Glutamatergic neuron (in vitro differentiated cells): ENCODE results near the gene BANK1. TPM values are rescaled to one million over a fixed set of nuclear protein-coding genes. Genes with fewer than 3 reads are reported as not detected.

Experiments used
- DNase-seq: peaks from one replicate; pipeline ENCODE4 v3.0.0; 2022
- H3K27ac Mint-ChIP-seq: one replicate; pipeline ENCODE4 v1.8.0; 2020; ENCODE audit warnings: mild to moderate bottlenecking, mixed read lengths, inconsistent platforms; ENCODE audit not compliant: unreplicated experiment
- H3K27me3 Mint-ChIP-seq: one replicate; pipeline ENCODE4 v1.8.0; 2020; ENCODE audit warnings: mild to moderate bottlenecking, moderate library complexity, mixed read lengths, inconsistent platforms; ENCODE audit not compliant: unreplicated experiment
- H3K36me3 Mint-ChIP-seq: one replicate; pipeline ENCODE4 v1.8.0; 2020; ENCODE audit warnings: mild to moderate bottlenecking, mixed read lengths, inconsistent platforms; ENCODE audit not compliant: unreplicated experiment
- H3K4me1 Mint-ChIP-seq: one replicate; pipeline ENCODE4 v1.8.0; 2020; ENCODE audit warnings: mild to moderate bottlenecking, low read depth, mixed read lengths, inconsistent platforms; ENCODE audit not compliant: unreplicated experiment
- H3K4me3 Mint-ChIP-seq: one replicate; pipeline ENCODE4 v1.8.0; 2020; ENCODE audit warnings: mild to moderate bottlenecking, mixed read lengths, inconsistent platforms; ENCODE audit not compliant: unreplicated experiment
- H3K9me3 Mint-ChIP-seq: one replicate; pipeline ENCODE4 v1.8.0; 2020; ENCODE audit warnings: mild to moderate bottlenecking, moderate library complexity, mixed read lengths, inconsistent platforms; ENCODE audit not compliant: unreplicated experiment
- CTCF ChIP-seq: fragments of 200-600 bp; sonication (generic); IDR thresholded peaks from one replicate; pipeline ENCODE4 v1.5.0; 2021; ENCODE audit not compliant: partially characterized antibody, unreplicated experiment
- total RNA-seq: library from RNA; stranded (reverse); fragmentation: NEBNext Ultra II Directional; extraction: Animal tissue kit (Norgen Biotek cat#: 25700); gene quantifications from one replicate; pipeline ENCODE4 v1.2.1, GENCODE V29; 2021; ENCODE audit not compliant: unreplicated experiment

Gene BANK1
- total RNA-seq, 1 donor from 2014 or later, result not detected

GRCh38 chr4:102031406-102031805 lies 240.9 kb downstream of the BANK1 start:
- no peak for TF ChIP-seq CTCF
- no peaks in the 10 kb centered on the region for H3K9me3 Mint-ChIP-seq
- no peaks in the 10 kb centered on the region for H3K36me3 Mint-ChIP-seq
- peaks cover 2% of the 10 kb centered on the region for H3K4me1 Mint-ChIP-seq
- H3K27me3 Mint-ChIP-seq, result peaks cover 3% of the 10 kb centered on the region
- no peak overlapping the region for H3K4me3 Mint-ChIP-seq
- DNase-seq, result no peak
- H3K27ac Mint-ChIP-seq, result no peak overlapping the region

DNA sequence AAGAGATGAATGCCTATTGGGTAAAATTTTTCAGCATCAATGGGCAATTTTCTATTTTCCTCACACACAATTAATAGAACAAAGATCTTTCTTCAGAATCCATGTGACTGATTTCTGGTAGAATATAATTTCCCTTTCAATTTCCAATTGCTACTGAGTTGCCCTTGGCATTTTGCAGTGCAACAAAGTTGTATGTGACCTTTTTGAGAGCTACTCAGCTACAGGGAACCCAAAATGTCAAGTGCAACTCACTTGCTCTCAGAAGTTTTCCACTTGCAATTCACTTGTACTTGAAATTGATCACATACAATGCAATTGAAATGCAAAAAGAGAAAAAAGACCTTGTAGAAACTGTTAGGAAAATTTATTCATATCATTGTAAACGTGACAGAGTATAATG lies 245.5 kb downstream of the BANK1 start:
- H3K9me3 Mint-ChIP-seq, result no peaks in the 10 kb centered on the region
- TF ChIP-seq CTCF, result no peak
- peaks cover 11% of the 10 kb centered on the region for H3K4me1 Mint-ChIP-seq

GRCh38 chr4:102036619-102037376 lies 246.3 kb downstream of the BANK1 start:
- no peaks in the 10 kb centered on the region for H3K36me3 Mint-ChIP-seq
- DNase-seq, result no peak
- no peak for TF ChIP-seq CTCF
- H3K4me3 Mint-ChIP-seq, result peak overlapping the region; percentile 1
- peaks cover 11% of the 10 kb centered on the region for H3K4me1 Mint-ChIP-seq
- H3K27ac Mint-ChIP-seq, result peak overlapping the region; percentile 62
- H3K27me3 Mint-ChIP-seq, result no peaks in the 10 kb centered on the region
- H3K9me3 Mint-ChIP-seq, result no peaks in the 10 kb centered on the region

More for the DNA sequence above, 245.5 kb downstream of the BANK1 start:
- Mint-ChIP-seq H3K27me3 (peaks cover under 1% of the 10 kb centered on the region), H3K36me3 (no peaks in the 10 kb centered on the region), H3K4me3 (no peak overlapping the region), H3K27ac (peak overlapping the region; percentile 62)
- no peak for DNase-seq

DNA sequence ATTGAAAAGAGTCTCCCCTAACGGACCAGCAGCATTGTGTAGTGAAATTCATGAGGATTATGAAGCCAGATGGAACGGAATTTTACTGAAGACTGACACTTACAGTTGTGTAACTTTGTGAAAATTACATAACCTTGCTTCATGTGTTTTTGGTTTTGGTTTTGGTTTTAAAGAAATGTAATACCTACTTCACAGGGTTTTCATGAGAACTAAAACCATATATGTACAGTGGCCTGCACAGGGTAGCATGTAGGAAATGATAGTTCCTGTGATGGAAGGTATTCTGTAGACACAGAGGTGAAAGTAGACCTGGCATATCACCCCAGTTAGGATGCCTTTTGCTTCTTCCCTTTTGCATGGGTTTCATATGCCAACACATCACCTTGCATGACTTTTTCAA lies 247.0 kb downstream of the BANK1 start:
- no peak overlapping the region for H3K4me3 Mint-ChIP-seq
- H3K27ac Mint-ChIP-seq, result peak overlapping the region; percentile 20
- no peaks in the 10 kb centered on the region for H3K27me3 Mint-ChIP-seq
- H3K9me3 Mint-ChIP-seq, result no peaks in the 10 kb centered on the region
- H3K4me1 Mint-ChIP-seq, result peaks cover 11% of the 10 kb centered on the region
- no peak for TF ChIP-seq CTCF
- H3K36me3 Mint-ChIP-seq, result no peaks in the 10 kb centered on the region
- DNase-seq, result no peak
